Astrocyte of the spinal cord (primary cell): Measurements from ENCODE around the gene SMOC2.

Experiments
- DNase-seq: peaks from one replicate; pipeline ENCODE4 v3.0.0; 2011; ENCODE audit warnings: low read depth, low spot score
- H3K4me3 ChIP-seq: 2 replicates; pipeline ENCODE4 v1.5.1; 2011; ENCODE audit warnings: low read depth, mild to moderate bottlenecking, low read length, moderate library complexity
- in situ Hi-C: cut with HindIII; loops from 2 replicates; pipeline ENCODE4 v1.10.0; 2017; ENCODE audit warnings: low sequenced_read_pairs
- TF ChIP-seq, protein P1 (sequence below): IDR thresholded peaks from 2 replicates; pipeline ENCODE4 v1.5.1; 2012; ENCODE audit warnings: low read depth, mild to moderate bottlenecking, low read length, inconsistent platforms

The SMOC2 gene

DNA sequence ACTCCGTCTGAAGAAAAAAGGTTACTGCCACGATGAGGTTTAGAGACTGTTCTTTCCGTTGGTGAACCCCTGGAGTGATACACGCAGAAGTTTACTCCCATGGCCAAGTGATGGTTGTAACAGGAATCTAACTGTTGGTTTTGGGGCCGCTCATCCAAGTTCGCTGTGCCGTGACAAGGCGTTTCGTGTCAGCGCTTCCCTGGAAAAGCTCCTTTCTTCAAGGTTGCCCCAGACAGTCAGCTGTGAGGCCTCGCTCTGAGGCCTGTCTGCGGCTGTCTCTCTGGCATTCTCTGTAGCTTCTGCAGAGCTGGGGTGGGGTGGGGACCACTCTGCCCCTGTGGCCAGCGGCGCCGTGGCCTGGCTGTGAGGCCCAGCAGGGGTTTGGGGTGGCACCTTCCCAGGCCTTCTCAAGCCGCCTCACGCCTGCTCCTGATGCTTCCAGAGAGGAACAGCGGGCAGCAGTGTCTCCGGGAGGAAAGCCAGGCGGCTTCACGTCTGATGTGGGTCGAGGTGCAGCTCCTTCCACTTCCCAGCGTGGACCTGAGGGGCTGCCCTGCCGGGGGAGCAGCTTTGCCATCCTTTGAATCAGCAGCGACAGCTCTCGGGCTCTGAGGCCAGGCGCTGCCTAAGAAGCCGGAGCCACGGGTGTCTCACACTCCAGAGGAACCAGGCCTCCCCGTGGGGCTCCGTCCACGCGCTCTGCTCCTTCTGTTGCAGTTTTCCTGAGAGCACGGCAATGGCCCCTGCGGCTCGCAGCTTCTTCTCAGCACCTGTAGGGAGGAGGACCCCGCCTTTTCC, 76.2 kb downstream of the SMOC2 start:
- no peak overlapping the region for H3K4me3 ChIP-seq
- TF ChIP-seq, protein P1, sequence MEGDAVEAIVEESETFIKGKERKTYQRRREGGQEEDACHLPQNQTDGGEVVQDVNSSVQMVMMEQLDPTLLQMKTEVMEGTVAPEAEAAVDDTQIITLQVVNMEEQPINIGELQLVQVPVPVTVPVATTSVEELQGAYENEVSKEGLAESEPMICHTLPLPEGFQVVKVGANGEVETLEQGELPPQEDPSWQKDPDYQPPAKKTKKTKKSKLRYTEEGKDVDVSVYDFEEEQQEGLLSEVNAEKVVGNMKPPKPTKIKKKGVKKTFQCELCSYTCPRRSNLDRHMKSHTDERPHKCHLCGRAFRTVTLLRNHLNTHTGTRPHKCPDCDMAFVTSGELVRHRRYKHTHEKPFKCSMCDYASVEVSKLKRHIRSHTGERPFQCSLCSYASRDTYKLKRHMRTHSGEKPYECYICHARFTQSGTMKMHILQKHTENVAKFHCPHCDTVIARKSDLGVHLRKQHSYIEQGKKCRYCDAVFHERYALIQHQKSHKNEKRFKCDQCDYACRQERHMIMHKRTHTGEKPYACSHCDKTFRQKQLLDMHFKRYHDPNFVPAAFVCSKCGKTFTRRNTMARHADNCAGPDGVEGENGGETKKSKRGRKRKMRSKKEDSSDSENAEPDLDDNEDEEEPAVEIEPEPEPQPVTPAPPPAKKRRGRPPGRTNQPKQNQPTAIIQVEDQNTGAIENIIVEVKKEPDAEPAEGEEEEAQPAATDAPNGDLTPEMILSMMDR: no peak
- in situ Hi-C loops: no loop called here
- no peak for DNase-seq

DNA sequence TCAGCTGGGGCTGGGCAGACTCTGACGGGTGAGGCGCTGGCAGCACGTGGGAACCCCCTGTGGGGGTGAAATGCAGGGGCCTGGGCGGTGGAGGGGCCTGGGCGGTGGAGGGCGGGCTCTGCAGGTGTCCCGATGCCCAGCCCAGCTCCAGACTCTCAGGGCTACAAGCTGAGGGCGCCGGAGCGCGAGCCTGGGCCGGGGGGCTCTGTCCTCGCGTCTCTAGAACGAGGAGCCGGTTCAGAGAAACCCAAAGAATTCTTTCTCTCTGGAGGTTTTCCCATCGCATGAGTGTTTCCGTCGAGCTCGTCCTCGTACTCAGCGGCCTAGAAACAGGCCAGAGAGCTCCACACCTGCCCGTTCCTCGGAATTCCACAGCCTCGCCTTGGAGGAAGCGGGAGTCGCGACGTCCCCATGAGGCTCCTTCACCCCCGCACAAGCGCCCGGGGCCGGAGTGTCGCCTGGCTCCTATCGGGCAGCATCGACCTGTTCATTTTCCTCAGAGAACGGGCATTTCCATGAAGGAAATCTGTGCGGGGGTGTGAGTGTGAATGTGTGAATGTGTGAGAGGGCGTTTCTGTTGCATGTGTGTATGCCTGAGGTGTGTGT, 76.9 kb downstream of the SMOC2 start:
- no peak overlapping the region for H3K4me3 ChIP-seq
- TF ChIP-seq, protein P1: no peak
- in situ Hi-C loops: no loop called here
- DNase-seq: no peak

DNA sequence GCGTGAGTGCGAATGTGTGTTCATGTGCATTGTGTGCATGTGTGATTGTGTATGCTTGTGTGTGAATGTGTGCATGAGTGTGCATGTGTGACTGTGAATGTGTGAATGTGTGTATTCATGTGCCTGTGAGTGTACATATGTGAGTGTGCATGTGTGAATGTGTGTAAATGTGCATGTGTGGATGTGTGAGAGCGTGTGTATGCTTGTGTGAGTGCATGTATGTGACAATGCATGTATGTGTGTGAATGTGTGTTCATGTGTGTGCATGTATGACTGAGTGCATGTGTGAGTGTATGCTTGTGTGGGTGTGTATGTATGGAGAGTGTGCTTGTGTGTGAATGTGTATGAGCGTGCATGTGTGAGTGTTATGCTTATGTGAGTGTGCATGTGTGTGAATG, 77.4 kb downstream of the SMOC2 start:
- in situ Hi-C loops: no loop called here
- no peak overlapping the region for H3K4me3 ChIP-seq
- TF ChIP-seq, protein P1: no peak

DNA sequence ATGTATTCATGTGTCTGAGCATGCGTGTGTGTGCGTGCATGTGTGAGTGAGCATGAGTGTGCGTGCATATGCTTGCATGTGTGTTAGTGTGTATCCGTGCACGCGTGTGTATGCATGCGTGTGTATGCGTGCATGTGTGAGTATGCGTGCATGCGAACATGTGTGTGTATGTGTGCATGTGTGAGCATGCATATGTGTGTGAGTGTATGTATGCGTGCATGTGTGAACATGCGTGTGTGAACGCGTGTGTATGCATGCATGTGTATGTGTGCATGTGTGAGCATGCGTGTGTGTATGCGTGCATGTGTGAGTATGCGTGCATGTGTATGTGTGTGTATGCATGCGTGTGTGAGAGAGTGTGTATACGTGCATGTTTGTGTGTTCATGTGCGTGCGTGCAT, 77.9 kb downstream of the SMOC2 start:
- TF ChIP-seq, protein P1: no peak
- no peak overlapping the region for H3K4me3 ChIP-seq
- in situ Hi-C loops: no loop called here
- DNase-seq: no peak

More for the DNA sequence above, 77.4 kb downstream of the SMOC2 start:
- no peak for DNase-seq

DNA sequence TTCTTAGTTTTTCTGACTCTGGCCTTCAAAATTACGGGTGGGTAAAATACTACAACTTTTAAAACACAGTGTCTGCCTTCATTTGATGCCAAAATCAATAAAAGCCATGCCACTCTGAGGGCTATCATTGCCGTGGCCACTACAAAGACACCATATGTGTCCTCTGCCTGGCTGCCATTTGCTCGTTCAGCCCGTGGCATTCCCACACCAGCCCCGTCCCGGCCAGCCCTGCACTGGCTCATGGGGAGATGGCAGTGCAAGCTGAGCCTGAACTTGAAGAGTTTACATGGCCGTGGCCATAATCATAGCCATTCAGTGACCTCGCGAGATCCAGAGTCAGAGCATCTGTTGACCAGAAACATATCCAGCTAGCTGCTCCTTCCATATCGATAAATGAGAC, 79.2 kb downstream of the SMOC2 start:
- DNase-seq: no peak
- no peak overlapping the region for H3K4me3 ChIP-seq
- in situ Hi-C loops: no loop called here
- TF ChIP-seq, protein P1: no peak

DNA sequence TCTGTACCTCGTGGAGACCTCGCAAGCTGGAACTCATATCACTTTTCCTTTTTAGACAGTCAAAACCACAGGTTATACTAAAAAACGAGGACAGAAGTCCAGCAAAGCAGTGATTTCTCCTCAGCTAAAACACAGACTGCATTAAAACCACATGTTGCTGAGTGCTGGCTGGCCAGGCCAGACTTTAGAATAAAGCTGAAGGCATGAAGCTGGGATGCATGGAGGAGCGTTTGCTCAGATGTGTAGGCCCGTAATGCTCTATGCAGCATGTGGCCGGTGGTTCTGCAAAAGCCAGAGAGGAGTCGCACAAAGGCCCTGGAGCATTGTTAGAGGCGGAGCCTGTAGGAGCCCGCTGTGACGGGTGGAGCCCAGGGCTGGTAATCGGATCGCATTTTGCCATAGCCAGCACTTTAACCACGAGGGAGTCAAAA, 83.6 kb downstream of the SMOC2 start:
- no peak overlapping the region for H3K4me3 ChIP-seq
- TF ChIP-seq, protein P1: no peak
- DNase-seq: no peak
- in situ Hi-C loops: no loop called here
